A673 (cell line): ENCODE measurements around the gene STXBP2. TPM values are rescaled to one million over a fixed set of nuclear protein-coding genes. Genes with fewer than 3 reads are reported as not detected.

ENCODE experiments used
- BruUV-seq: library from RNA; stranded (reverse); fragments of 400-500 nt; replicated peaks from 2 replicates; lab custom pipeline; 2021; lab: Mats Ljungman, UMichigan
- CTCF ChIA-PET: fragments of 300-600 bp; sonication (Branson Sonifier 250); formaldehyde crosslinking; loops from one replicate; lab custom pipeline; 2022; ENCODE audit warnings: antibody characterized with exemption; lab: Charles Lee
- POLR2A ChIA-PET: fragments of 300-600 bp; sonication (Branson Sonifier 250); formaldehyde crosslinking; loops from one replicate; lab custom pipeline; 2022; ENCODE audit warnings: antibody characterized with exemption; ENCODE audit not compliant: low non-redundant PET; lab: Charles Lee
- DNase-seq: peaks from one replicate; pipeline ENCODE4 v3.0.0-alpha.2; 2015; ENCODE audit warnings: low spot score
- H3K27ac ChIP-seq: fragments of 200-600 bp; sonication (generic); 2 replicates; pipeline ENCODE4 v1.5.1; 2016; ENCODE audit warnings: mixed run types, low read depth, mild to moderate bottlenecking, mixed read lengths, antibody characterized with exemption, low read length; ENCODE audit not compliant: poor library complexity, severe bottlenecking
- H3K27me3 ChIP-seq: fragments of 200-600 bp; sonication (generic); replicated peaks from 2 replicates; pipeline ENCODE4 v1.6.1; 2017; ENCODE audit warnings: mixed run types, low read depth, mild to moderate bottlenecking, mixed read lengths, antibody characterized with exemption, low read length; ENCODE audit not compliant: insufficient read depth, poor library complexity
- H3K36me3 ChIP-seq: fragments of 200-600 bp; sonication (generic); 2 replicates; pipeline ENCODE4 v1.6.1; 2016; ENCODE audit warnings: mixed run types, mild to moderate bottlenecking, mixed read lengths, antibody characterized with exemption, low read length; ENCODE audit not compliant: insufficient read depth, poor library complexity, severe bottlenecking
- H3K4me1 ChIP-seq: fragments of 200-600 bp; sonication (generic); 2 replicates; pipeline ENCODE4 v1.6.1; 2017; ENCODE audit warnings: mixed run types, mild to moderate bottlenecking, mixed read lengths, antibody characterized with exemption, low read length; ENCODE audit not compliant: insufficient read depth, poor library complexity, severe bottlenecking
- H3K4me3 ChIP-seq: fragments of 200-600 bp; sonication (generic); 2 replicates; pipeline ENCODE4 v1.5.1; 2016; ENCODE audit warnings: low read depth, mixed run types, mild to moderate bottlenecking, mixed read lengths, low read length; ENCODE audit not compliant: poor library complexity, severe bottlenecking
- H3K9me3 ChIP-seq: fragments of 200-600 bp; sonication (generic); 2 replicates; pipeline ENCODE4 v1.6.1; 2016; ENCODE audit warnings: mixed run types, low read depth, mild to moderate bottlenecking, mixed read lengths, antibody characterized with exemption, low read length; ENCODE audit not compliant: poor library complexity, severe bottlenecking
- EZH2 ChIP-seq: fragments of 200-600 bp; sonication (generic); IDR thresholded peaks from 2 replicates; pipeline ENCODE4 v1.6.1; 2017; ENCODE audit warnings: borderline replicate concordance, low read depth, mild to moderate bottlenecking, mixed read lengths, antibody characterized with exemption, low read length; ENCODE audit not compliant: poor library complexity, severe bottlenecking
- intact Hi-C: fragments of 100-400 bp; cut with micrococcal nuclease; formaldehyde crosslinking; loops from one replicate; pipeline ENCODE4 v1.10.0; 2022; ENCODE audit not compliant: unreplicated experiment
- total RNA-seq: library from RNA; stranded (reverse); gene quantifications from 2 replicates; pipeline ENCODE4 v1.2.3, GENCODE V29; 2021
- TF ChIP-seq, protein P1 (sequence below): fragments of 300-800, 200-600 bp; sonication (generic); conservative IDR thresholded peaks from 2 replicates; pipeline ENCODE4 v1.5.1; 2017; ENCODE audit warnings: low read depth, mild to moderate bottlenecking, antibody characterized with exemption, low read length, moderate library complexity, mixed read lengths

Gene STXBP2
- total RNA-seq, 1 experiment from 2014 or later = 49.8 TPM

DNA sequence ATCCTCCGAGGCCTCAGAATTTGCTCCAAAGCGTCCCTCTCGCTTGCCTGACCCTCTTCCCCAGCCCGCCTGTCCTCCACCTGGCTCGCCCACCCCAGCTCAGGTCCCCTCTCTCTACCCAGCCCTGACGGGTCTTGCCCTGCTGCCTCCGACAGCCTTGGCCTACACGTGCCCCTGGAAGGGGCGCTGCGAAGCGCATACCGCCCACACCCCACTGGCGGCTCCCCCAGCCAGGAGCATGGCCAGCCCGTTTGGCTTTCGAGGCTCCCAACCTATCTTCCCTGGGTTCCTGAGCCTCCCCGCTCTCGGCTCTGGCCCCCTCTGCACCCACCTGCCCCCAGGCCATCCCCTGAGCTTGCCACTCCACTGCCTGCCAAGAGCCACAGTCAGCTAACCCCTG, 12.1 kb upstream of the STXBP2 start:
- POLR2A ChIA-PET = no interaction called here
- no TSS peak for BruUV-seq
- CTCF ChIA-PET = interaction anchor here (0.8 kb wide), 1 partner anchor 117 kb away, joined by 8 read pairs; no protein-coding TSS in a partner anchor
- DNase-seq = no peak
- Histone ChIP-seq H3K9me3 (no peaks in the 10 kb centered on the region), H3K27me3 (no peaks in the 10 kb centered on the region), H3K36me3 (peaks cover 31% of the 10 kb centered on the region), H3K27ac (no peak overlapping the region), H3K4me3 (no peak overlapping the region), H3K4me1 (peaks cover 6% of the 10 kb centered on the region)
- TF ChIP-seq, protein P1, sequence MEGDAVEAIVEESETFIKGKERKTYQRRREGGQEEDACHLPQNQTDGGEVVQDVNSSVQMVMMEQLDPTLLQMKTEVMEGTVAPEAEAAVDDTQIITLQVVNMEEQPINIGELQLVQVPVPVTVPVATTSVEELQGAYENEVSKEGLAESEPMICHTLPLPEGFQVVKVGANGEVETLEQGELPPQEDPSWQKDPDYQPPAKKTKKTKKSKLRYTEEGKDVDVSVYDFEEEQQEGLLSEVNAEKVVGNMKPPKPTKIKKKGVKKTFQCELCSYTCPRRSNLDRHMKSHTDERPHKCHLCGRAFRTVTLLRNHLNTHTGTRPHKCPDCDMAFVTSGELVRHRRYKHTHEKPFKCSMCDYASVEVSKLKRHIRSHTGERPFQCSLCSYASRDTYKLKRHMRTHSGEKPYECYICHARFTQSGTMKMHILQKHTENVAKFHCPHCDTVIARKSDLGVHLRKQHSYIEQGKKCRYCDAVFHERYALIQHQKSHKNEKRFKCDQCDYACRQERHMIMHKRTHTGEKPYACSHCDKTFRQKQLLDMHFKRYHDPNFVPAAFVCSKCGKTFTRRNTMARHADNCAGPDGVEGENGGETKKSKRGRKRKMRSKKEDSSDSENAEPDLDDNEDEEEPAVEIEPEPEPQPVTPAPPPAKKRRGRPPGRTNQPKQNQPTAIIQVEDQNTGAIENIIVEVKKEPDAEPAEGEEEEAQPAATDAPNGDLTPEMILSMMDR = no peak
- no peak for TF ChIP-seq EZH2
- intact Hi-C loops = no loop called here

DNA sequence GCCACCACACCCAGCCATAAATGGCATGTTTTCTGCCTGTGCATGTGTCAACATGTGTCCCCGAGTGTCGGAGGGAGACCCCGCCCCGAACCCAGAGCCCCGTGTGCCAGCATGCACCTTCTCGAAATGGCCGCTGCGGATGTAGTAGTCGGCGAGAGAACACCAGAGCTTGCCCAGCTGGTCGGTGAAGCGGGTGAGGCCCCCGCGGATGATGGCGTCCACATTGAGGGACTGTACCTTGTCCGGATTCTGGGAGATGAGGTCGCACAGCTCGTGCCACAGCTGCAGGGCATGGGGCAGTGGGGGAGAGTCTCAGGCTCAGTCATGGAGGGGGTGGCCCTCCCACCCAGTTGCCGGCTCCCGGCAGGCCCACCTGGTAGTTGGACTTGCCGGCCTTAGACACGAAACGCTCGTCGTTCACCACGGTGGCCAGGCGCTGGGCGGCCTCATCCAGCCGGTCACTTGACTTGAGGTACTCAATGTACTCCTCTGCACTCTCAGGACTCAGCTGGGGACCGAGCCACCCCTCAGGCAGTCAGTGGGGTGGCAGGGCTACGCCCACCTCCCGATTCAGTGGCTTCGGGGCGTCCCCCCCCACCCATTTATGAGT, 11.0 kb upstream of the STXBP2 start:
- H3K27me3 ChIP-seq = no peaks in the 10 kb centered on the region
- H3K4me3 ChIP-seq = no peak overlapping the region
- no peak overlapping the region for H3K27ac ChIP-seq
- DNase-seq = no peak
- H3K4me1 ChIP-seq = peaks cover 12% of the 10 kb centered on the region
- CTCF ChIA-PET = no interaction called here
- TF ChIP-seq EZH2 = no peak
- TF ChIP-seq, protein P1 = no peak
- intact Hi-C loops = no loop called here
- POLR2A ChIA-PET = no interaction called here
- H3K36me3 ChIP-seq = peaks cover 26% of the 10 kb centered on the region
- H3K9me3 ChIP-seq = no peaks in the 10 kb centered on the region
- no TSS peak for BruUV-seq

DNA sequence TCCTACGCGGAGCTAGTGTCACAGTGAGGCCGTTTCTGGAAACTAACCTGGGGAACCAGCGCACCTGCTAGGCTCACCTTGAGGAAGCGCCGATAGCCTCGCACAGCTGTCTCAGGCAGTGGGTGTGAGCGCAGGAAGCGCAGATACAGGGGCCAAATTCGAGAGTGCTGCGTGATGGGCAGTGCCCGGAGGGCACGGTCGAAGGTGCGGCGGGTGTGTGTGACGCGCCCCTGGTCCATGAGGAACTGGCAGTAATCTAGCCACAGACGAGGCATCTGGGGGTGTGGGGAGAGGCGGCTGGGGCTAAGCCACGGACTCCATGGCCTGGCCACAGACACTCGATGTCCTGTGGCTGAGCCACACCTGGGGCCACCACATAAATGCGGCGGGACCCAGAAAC, 9.7 kb upstream of the STXBP2 start:
- DNase-seq = no peak
- POLR2A ChIA-PET = no interaction called here
- H3K9me3 ChIP-seq = no peaks in the 10 kb centered on the region
- peaks cover 22% of the 10 kb centered on the region for H3K36me3 ChIP-seq
- intact Hi-C loops = no loop called here
- BruUV-seq = no TSS peak
- peaks cover 12% of the 10 kb centered on the region for H3K4me1 ChIP-seq
- no peaks in the 10 kb centered on the region for H3K27me3 ChIP-seq
- no peak overlapping the region for H3K4me3 ChIP-seq
- CTCF ChIA-PET = no interaction called here
- no peak overlapping the region for H3K27ac ChIP-seq
- TF ChIP-seq EZH2 = no peak
- TF ChIP-seq, protein P1 = no peak
